ENCODE results near the gene UNC45B. TPM values are rescaled to one million over a fixed set of nuclear protein-coding genes. Genes with fewer than 3 reads are reported as not detected.
"Not testable (repeated sequence)": the region's sequence is repeated elsewhere in the genome, so short reads cannot be mapped to it uniquely, and the experiment has no call there.

Gene UNC45B
- total RNA-seq, 1 donor from 2014 or later = not detected

GRCh38 chr17:35214631-35215273 lies 67.1 kb downstream of the UNC45B start:
- DNase-seq (ENCODE audit: low spot score) = peak; percentile 12
- Mint-ChIP-seq H3K36me3 (ENCODE audit: low read depth) (peaks cover 6% of the 10 kb centered on the region), H3K27ac (peak overlapping the region; percentile 92), H3K9me3 (peaks cover 16% of the 10 kb centered on the region), H3K4me1 (ENCODE audit: low read depth) (peaks cover 85% of the 10 kb centered on the region), H3K4me3 (peak overlapping the region; percentile 40), H3K27me3 (ENCODE audit: insufficient read depth) (no peaks in the 10 kb centered on the region)
- intact Hi-C loops (cut with micrococcal nuclease) = loop anchor here (1.0 to 10.0 kb wide), 12 partner anchors 24 to 1010 kb away; partner anchors contain the start of genes LIG3, NLE1, SLFN11 and SLFN12L

GRCh38 chr17:35217107-35217506 lies 69.5 kb downstream of the UNC45B start:
- H3K9me3 Mint-ChIP-seq = peaks cover 22% of the 10 kb centered on the region
- H3K4me1 Mint-ChIP-seq (ENCODE audit: low read depth) = peaks cover 74% of the 10 kb centered on the region
- DNase-seq (ENCODE audit: low spot score) = no peak
- no peaks in the 10 kb centered on the region for H3K27me3 Mint-ChIP-seq (ENCODE audit: insufficient read depth)
- peaks cover 4% of the 10 kb centered on the region for H3K36me3 Mint-ChIP-seq (ENCODE audit: low read depth)
- no peak overlapping the region for H3K4me3 Mint-ChIP-seq
- H3K27ac Mint-ChIP-seq = no peak overlapping the region
- intact Hi-C loops (cut with micrococcal nuclease) = loop anchor here (10.0 kb wide), 2 partner anchors 232 to 1012 kb away; partner anchors contain the start of gene LIG3

- peaks cover 24% of the 10 kb centered on the region for H3K9me3 Mint-ChIP-seq
- DNase-seq (ENCODE audit: low spot score) = no peak
- intact Hi-C loops (cut with micrococcal nuclease) = loop anchor here (10.0 kb wide), 2 partner anchors 234 to 1014 kb away; partner anchors contain the start of gene LIG3
- H3K4me3 Mint-ChIP-seq = peak overlapping the region; percentile 54
- peak overlapping the region; percentile 84 for H3K27ac Mint-ChIP-seq
- no peaks in the 10 kb centered on the region for H3K27me3 Mint-ChIP-seq (ENCODE audit: insufficient read depth)
- peaks cover 56% of the 10 kb centered on the region for H3K4me1 Mint-ChIP-seq (ENCODE audit: low read depth)
- H3K36me3 Mint-ChIP-seq (ENCODE audit: low read depth) = peaks cover 12% of the 10 kb centered on the region
Measured at GRCh38 chr17:35218915-35219314, 71.3 kb downstream of the UNC45B start.

GRCh38 chr17:35222452-35222851 lies 74.8 kb downstream of the UNC45B start:
- intact Hi-C loops (cut with micrococcal nuclease) = no loop called here

GRCh38 chr17:35224436-35224835 lies 76.8 kb downstream of the UNC45B start:
- intact Hi-C loops (cut with micrococcal nuclease) = no loop called here
- peaks cover 15% of the 10 kb centered on the region for H3K4me1 Mint-ChIP-seq (ENCODE audit: low read depth)
- no peak for DNase-seq (ENCODE audit: low spot score)
- peaks cover 30% of the 10 kb centered on the region for H3K9me3 Mint-ChIP-seq
- peaks cover 24% of the 10 kb centered on the region for H3K36me3 Mint-ChIP-seq (ENCODE audit: low read depth)
- H3K27me3 Mint-ChIP-seq (ENCODE audit: insufficient read depth) = peaks cover 3% of the 10 kb centered on the region
- no peak overlapping the region for H3K4me3 Mint-ChIP-seq
- no peak overlapping the region for H3K27ac Mint-ChIP-seq

More at GRCh38 chr17:35222452-35222851, 74.8 kb downstream of the UNC45B start:
- H3K36me3 Mint-ChIP-seq (ENCODE audit: low read depth) = peaks cover 24% of the 10 kb centered on the region
- peaks cover 30% of the 10 kb centered on the region for H3K9me3 Mint-ChIP-seq
- H3K4me1 Mint-ChIP-seq (ENCODE audit: low read depth) = peaks cover 29% of the 10 kb centered on the region
- H3K27me3 Mint-ChIP-seq (ENCODE audit: insufficient read depth) = peaks cover 3% of the 10 kb centered on the region
- no peak for DNase-seq (ENCODE audit: low spot score)
- H3K27ac Mint-ChIP-seq = no peak overlapping the region
- H3K4me3 Mint-ChIP-seq = no peak overlapping the region

GRCh38 chr17:35227546-35227945 lies 79.9 kb downstream of the UNC45B start:
- no peak overlapping the region for H3K27ac Mint-ChIP-seq
- peaks cover 35% of the 10 kb centered on the region for H3K36me3 Mint-ChIP-seq (ENCODE audit: low read depth)
- peaks cover 28% of the 10 kb centered on the region for H3K9me3 Mint-ChIP-seq
- no peak overlapping the region for H3K4me3 Mint-ChIP-seq
- H3K4me1 Mint-ChIP-seq (ENCODE audit: low read depth) = peaks cover 22% of the 10 kb centered on the region
- no peak for DNase-seq (ENCODE audit: low spot score)
- intact Hi-C loops (cut with micrococcal nuclease) = no loop called here
- H3K27me3 Mint-ChIP-seq (ENCODE audit: insufficient read depth) = peaks cover 3% of the 10 kb centered on the region

GRCh38 chr17:35229638-35230037 lies 82.0 kb downstream of the UNC45B start:
- Mint-ChIP-seq H3K36me3 (ENCODE audit: low read depth) (peaks cover 27% of the 10 kb centered on the region), H3K4me1 (ENCODE audit: low read depth) (peaks cover 19% of the 10 kb centered on the region), H3K9me3 (peaks cover 14% of the 10 kb centered on the region), H3K4me3 (no peak overlapping the region), H3K27ac (no peak overlapping the region), H3K27me3 (ENCODE audit: insufficient read depth) (no peaks in the 10 kb centered on the region)
- intact Hi-C loops (cut with micrococcal nuclease) = no loop called here
- no peak for DNase-seq (ENCODE audit: low spot score)

GRCh38 chr17:35234315-35234714 lies 86.7 kb downstream of the UNC45B start:
- H3K9me3 Mint-ChIP-seq = peaks cover 14% of the 10 kb centered on the region
- DNase-seq (ENCODE audit: low spot score); H3K4me3 Mint-ChIP-seq; H3K27me3 Mint-ChIP-seq (ENCODE audit: insufficient read depth); intact Hi-C loops (cut with micrococcal nuclease): not testable (repeated sequence)
- peaks cover 28% of the 10 kb centered on the region for H3K36me3 Mint-ChIP-seq (ENCODE audit: low read depth)
- peaks cover 51% of the 10 kb centered on the region for H3K4me1 Mint-ChIP-seq (ENCODE audit: low read depth)
- peak overlapping the region; percentile 21 for H3K27ac Mint-ChIP-seq

- intact Hi-C loops (cut with micrococcal nuclease) = no loop called here
- peaks cover 56% of the 10 kb centered on the region for H3K4me1 Mint-ChIP-seq (ENCODE audit: low read depth)
- H3K36me3 Mint-ChIP-seq (ENCODE audit: low read depth) = peaks cover 28% of the 10 kb centered on the region
- H3K4me3 Mint-ChIP-seq = no peak overlapping the region
- no peak for DNase-seq (ENCODE audit: low spot score)
- H3K27me3 Mint-ChIP-seq (ENCODE audit: insufficient read depth) = no peaks in the 10 kb centered on the region
- peaks cover 10% of the 10 kb centered on the region for H3K9me3 Mint-ChIP-seq
- no peak overlapping the region for H3K27ac Mint-ChIP-seq
Measured at GRCh38 chr17:35235289-35235688, 87.7 kb downstream of the UNC45B start.

- peaks cover 4% of the 10 kb centered on the region for H3K9me3 Mint-ChIP-seq
- DNase-seq (ENCODE audit: low spot score) = no peak
- H3K4me3 Mint-ChIP-seq = no peak overlapping the region
- no peak overlapping the region for H3K27ac Mint-ChIP-seq
- H3K27me3 Mint-ChIP-seq (ENCODE audit: insufficient read depth) = no peaks in the 10 kb centered on the region
- intact Hi-C loops (cut with micrococcal nuclease) = no loop called here
- peaks cover 24% of the 10 kb centered on the region for H3K36me3 Mint-ChIP-seq (ENCODE audit: low read depth)
- peaks cover 56% of the 10 kb centered on the region for H3K4me1 Mint-ChIP-seq (ENCODE audit: low read depth)
Measured at GRCh38 chr17:35235917-35236316, 88.3 kb downstream of the UNC45B start.

GRCh38 chr17:35236821-35237220 lies 89.2 kb downstream of the UNC45B start:
- no peak for DNase-seq (ENCODE audit: low spot score)
- Mint-ChIP-seq H3K36me3 (ENCODE audit: low read depth) (peaks cover 21% of the 10 kb centered on the region), H3K27ac (no peak overlapping the region), H3K9me3 (no peaks in the 10 kb centered on the region), H3K4me1 (ENCODE audit: low read depth) (peaks cover 60% of the 10 kb centered on the region), H3K4me3 (no peak overlapping the region), H3K27me3 (ENCODE audit: insufficient read depth) (no peaks in the 10 kb centered on the region)
- intact Hi-C loops (cut with micrococcal nuclease) = no loop called here

- Mint-ChIP-seq H3K27ac (peak overlapping the region; percentile 75), H3K27me3 (ENCODE audit: insufficient read depth) (no peaks in the 10 kb centered on the region), H3K36me3 (ENCODE audit: low read depth) (peaks cover 18% of the 10 kb centered on the region), H3K4me3 (peak overlapping the region; percentile 53), H3K4me1 (ENCODE audit: low read depth) (peaks cover 64% of the 10 kb centered on the region), H3K9me3 (no peaks in the 10 kb centered on the region)
- intact Hi-C loops (cut with micrococcal nuclease) = loop anchor here (1.0 kb wide), 1 partner anchor 25 kb away; no protein-coding TSS in a partner anchor
- DNase-seq (ENCODE audit: low spot score) = no peak
Measured at GRCh38 chr17:35238821-35239220, 91.2 kb downstream of the UNC45B start.
